ENCODE results near the gene LRRC56. TPM values are rescaled to one million over a fixed set of nuclear protein-coding genes. Genes with fewer than 3 reads are reported as not detected.

Gene LRRC56
- total and polyA plus RNA-seq, 2 of the 13 experiments (the other 11 are each of a cell fraction or from before 2014, with no cell fraction given), result 0.11 to 0.29 TPM

- TF ChIP-seq E2F1 (CRISPR knock-in tag; IDR thresholded peaks at IDR 0.05), result no peak
- TF ChIP-seq XRCC5 (optimal IDR thresholded peaks at IDR 0.05; ENCODE audit: low read length), result peak; percentile 12
- 0 out of 2 replicates have a peak, but pooled peaks have one; percentile 62 for TF ChIP-seq ZNF468 (CRISPR knock-in tag; IDR thresholded peaks at IDR 0.05)
- peak; percentile 72 for TF ChIP-seq UBTF (CRISPR knock-in tag; IDR thresholded peaks at IDR 0.05)
- TF ChIP-seq SP4 (CRISPR knock-in tag; IDR thresholded peaks at IDR 0.05), result no peak
- 0 out of 2 replicates have a peak, but pooled peaks have one; percentile 34 for TF ChIP-seq ZNF225 (CRISPR knock-in tag; IDR thresholded peaks at IDR 0.05)
- TF ChIP-seq PRDM15 (CRISPR knock-in tag; IDR thresholded peaks at IDR 0.05), result 0 out of 2 replicates have a peak, but pooled peaks have one; percentile 24
- TF ChIP-seq FOXM1 (CRISPR knock-in tag; IDR thresholded peaks at IDR 0.05), result 0 out of 2 replicates have a peak, but pooled peaks have one; percentile 11
- TF ChIP-seq ELK4 (CRISPR knock-in tag; IDR thresholded peaks at IDR 0.05; ENCODE audit: borderline replicate concordance), result no peak
- peak; percentile 82; the same call in 1 of the 2 replicates for TF ChIP-seq HOXA5 (CRISPR knock-in tag; IDR thresholded peaks at IDR 0.05)
- peak; percentile 87; the same call in 1 of the 2 replicates for TF ChIP-seq ZFP82 (CRISPR knock-in tag; IDR thresholded peaks at IDR 0.05; ENCODE audit: borderline replicate concordance)
- peak; percentile 86 for TF ChIP-seq ZNF564 (CRISPR knock-in tag; IDR thresholded peaks at IDR 0.05)
- peak; percentile 33; the same call in 1 of the 2 replicates for TF ChIP-seq KMT2A (CRISPR knock-in tag; IDR thresholded peaks at IDR 0.05)
- 0 out of 2 replicates have a peak, but pooled peaks have one; percentile 54 for TF ChIP-seq ZNF513 (CRISPR knock-in tag; conservative IDR thresholded peaks at IDR 0.05)
- TF ChIP-seq GRHL1 (CRISPR knock-in tag; conservative IDR thresholded peaks at IDR 0.05), result no peak
- peak; percentile 49; the same call in 1 of the 2 replicates for TF ChIP-seq ZNF44 (CRISPR knock-in tag; IDR thresholded peaks at IDR 0.05)
Measured at GRCh38 chr11:506238-506994, 30.9 kb upstream of the LRRC56 start (continued).
